Glomerular visceral epithelial cell (primary cell): Measurements from ENCODE around the gene TIMP3.
"Not testable (repeated sequence)": the region's sequence is repeated elsewhere in the genome, so short reads cannot be mapped to it uniquely, and the experiment has no call there.

Experiments used
- DNase-seq: peaks from one replicate; pipeline ENCODE4 v3.0.0-alpha.2; 2016; ENCODE audit errors: extremely low spot score

Gene TIMP3

GRCh38 chr22:32855045-32855756 is 53.7 kb downstream of the TIMP3 start:
- DNase-seq: no peak

DNA sequence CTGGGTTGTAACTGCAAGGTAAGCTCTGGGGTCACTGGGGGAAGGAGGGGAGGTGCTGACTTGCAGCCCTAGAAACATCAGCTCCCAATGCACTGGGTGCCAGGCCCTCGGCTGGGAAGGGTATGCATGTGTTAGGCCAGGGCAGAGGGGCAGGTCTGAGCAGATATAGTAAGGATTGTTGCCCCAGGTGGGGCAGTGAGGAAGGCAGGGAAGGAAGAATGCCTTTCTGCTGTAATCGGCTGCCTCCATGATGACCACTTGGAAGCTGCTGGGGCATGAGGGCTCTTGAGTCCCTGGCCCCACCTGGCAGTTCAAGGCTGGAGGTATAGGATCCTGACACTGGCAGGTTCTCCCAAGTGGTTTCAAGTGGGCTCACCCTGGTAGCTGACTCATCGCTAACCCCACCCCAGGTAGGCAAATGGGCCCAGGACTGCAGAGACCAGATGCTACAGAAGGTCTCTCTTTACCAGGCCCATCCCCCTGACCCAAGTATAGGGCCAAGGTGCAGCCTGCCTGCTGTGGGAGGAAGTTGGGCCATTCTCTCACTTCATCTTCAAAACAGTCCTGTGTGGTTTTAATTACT is 56.7 kb downstream of the TIMP3 start:
- no peak for DNase-seq

DNA sequence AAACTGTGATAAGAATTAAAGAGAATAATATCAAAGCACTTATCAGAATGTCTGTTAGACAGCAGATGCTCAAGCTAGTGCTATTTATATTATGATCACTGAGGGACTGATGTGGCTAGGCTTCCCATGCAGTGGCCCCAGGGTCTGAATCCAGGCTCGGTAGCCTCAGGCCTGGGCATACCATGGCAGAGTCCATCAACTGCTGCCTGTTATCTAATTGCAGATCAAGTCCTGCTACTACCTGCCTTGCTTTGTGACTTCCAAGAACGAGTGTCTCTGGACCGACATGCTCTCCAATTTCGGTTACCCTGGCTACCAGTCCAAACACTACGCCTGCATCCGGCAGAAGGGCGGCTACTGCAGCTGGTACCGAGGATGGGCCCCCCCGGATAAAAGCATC is 57.5 kb downstream of the TIMP3 start:
- DNase-seq: no peak

DNA sequence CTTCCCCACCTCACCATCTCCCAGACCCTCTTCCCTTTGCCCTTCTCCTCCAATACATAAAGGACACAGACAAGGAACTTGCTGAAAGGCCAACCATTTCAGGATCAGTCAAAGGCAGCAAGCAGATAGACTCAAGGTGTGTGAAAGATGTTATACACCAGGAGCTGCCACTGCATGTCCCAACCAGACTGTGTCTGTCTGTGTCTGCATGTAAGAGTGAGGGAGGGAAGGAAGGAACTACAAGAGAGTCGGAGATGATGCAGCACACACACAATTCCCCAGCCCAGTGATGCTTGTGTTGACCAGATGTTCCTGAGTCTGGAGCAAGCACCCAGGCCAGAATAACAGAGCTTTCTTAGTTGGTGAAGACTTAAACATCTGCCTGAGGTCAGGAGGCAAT is 58.2 kb downstream of the TIMP3 start:
- no peak for DNase-seq

GRCh38 chr22:32861330-32861729 is 59.8 kb downstream of the TIMP3 start:
- no peak for DNase-seq

- no peak for DNase-seq
Measured at GRCh38 chr22:32862083-32862482, 60.6 kb downstream of the TIMP3 start.

GRCh38 chr22:32862936-32863661 is 61.6 kb downstream of the TIMP3 start:
- no peak for DNase-seq

GRCh38 chr22:32864041-32864440 is 62.5 kb downstream of the TIMP3 start:
- DNase-seq: no peak

DNA sequence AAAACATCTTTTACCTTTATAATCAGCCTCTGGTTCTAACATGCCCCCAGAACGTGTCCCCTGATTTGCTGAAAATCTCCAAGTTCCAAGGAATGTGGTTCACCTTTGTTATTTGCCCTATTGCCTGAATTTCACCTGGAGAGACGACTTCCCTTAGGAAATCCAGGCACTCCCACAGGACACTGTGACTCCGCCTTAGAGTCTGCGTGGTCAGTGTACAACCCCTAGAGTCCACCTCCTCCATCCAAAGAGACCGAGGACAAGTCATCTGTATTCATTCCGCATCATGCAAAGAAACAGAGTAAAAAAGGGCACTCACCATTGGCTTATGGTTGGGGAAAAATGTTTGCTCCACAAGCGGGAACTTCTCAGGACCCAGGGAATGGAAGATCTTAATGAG is 63.1 kb downstream of the TIMP3 start:
- no peak for DNase-seq

DNA sequence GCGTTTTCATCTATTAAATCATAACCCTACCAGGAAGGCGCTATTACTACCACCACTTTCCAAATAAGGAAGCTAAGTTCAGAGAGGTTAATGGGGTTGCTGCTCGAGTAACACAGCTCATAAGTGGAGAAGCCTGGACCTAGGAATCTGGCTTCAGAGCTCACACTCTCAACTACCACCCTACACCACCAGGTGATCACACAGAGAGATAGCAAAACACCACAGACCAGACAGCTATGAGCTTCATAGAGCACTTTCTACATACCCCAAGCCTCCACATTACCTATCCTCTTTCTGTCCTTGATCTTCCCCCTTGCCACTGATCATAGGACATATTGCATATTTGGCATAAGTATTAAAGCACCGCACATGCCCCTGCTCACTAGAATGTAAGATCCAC is 65.4 kb downstream of the TIMP3 start:
- DNase-seq: no peak

- no peak for DNase-seq
Measured at GRCh38 chr22:32868946-32869345, 67.4 kb downstream of the TIMP3 start.

- no peak for DNase-seq
Measured at GRCh38 chr22:32870474-32870873, 69.0 kb downstream of the TIMP3 start.

GRCh38 chr22:32873604-32874003 is 72.1 kb downstream of the TIMP3 start:
- not testable (repeated sequence) for DNase-seq

- no peak for DNase-seq
Measured at GRCh38 chr22:32874385-32874784, 72.9 kb downstream of the TIMP3 start.

DNA sequence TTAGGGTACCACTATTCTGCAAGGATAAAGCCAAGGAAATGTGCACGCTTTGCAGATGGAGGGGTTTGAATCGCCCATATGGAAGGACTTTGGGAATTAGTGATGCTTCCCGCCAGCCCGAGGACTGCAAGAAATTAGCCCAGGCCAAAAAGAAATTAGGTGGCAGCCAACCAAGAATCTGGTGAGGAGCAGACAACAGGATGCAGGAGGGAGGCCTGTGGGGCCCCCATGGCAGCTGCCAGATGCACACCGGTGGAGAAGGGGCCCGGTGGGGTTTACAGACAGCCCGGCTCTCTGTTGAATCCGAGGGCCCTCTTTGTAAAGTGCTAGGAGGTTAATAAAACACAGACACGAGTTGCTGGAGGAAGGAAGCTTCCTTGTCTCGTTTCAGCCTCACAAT is 73.5 kb downstream of the TIMP3 start:
- DNase-seq: no peak

- no peak for DNase-seq
Measured at GRCh38 chr22:32876516-32876915, 75.0 kb downstream of the TIMP3 start.

DNA sequence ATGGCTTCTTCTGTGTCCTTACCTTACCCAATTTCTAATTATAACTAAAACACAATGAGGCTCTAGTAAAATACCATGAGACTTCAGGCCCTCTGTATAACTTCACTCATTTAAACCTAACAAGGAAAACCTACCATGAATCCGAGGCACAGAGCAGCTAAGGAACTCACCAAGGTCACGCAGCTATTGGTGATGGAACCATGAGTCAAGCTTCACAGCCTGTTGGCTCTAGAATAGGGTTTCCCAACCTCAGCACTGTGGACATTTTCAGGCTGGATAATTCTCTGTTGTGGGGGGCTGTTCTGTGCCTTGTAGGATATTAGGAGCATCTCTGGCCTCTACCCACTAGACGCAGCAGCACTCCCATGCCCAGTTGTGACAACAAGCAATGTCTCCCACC is 75.7 kb downstream of the TIMP3 start:
- no peak for DNase-seq

GRCh38 chr22:32879550-32879949 is 78.0 kb downstream of the TIMP3 start:
- no peak for DNase-seq

DNA sequence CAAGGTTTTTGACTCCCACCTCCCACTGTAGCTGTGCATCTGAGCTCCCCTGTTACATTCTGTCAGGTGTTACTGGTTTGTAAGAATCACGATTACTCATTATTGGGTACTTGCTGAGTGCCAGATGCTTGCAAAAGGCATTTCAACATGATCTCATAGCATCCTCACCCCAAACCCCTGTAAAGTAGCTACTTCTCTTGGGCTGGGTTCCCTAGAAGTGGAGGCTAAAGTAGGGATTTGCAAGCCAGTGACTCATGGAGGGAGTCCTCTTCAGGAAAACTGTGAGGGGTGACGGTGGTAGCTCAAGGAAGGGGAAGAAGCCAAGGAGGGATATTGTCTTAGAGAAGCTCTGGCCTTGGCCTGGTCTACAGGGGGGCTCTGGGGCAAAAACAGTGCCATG is 78.6 kb downstream of the TIMP3 start:
- no peak for DNase-seq

- no peak for DNase-seq
Measured at GRCh38 chr22:32880505-32880892, 79.0 kb downstream of the TIMP3 start.

- DNase-seq: no peak
Measured at GRCh38 chr22:32880893-32881596, 79.5 kb downstream of the TIMP3 start.

DNA sequence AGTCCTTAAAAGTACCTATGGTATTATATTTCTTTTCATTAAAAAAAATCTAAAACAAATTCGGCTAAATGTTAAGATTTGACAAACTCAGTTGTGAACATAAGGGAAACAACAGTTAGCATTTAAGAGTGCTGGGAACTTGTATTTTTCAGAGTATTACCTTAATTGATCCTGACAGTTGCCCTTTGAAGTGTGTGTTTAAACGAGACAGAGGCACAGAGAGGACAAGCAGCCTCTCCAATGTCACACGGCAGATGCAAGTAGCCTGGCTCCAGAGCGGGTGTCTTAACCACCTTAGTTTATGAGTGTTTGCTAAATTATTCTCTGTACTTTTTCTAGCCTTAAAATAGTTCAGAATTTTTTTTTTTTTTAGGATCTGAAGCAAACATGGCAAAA is 80.9 kb downstream of the TIMP3 start:
- no peak for DNase-seq
